Vagina (tissue), 2 donors: ENCODE results near the gene GRIK4. TPM values are rescaled to one million over a fixed set of nuclear protein-coding genes. Genes with fewer than 3 reads are reported as not detected.

Experiments
- DNase-seq, 2 donors: peaks; one replicate each; pipeline ENCODE4 v3.0.0-alpha.2; 2017; ENCODE audit errors: extremely low spot score in 2 of 2
- H3K27ac ChIP-seq: fragments of 200-600 bp; sonication (generic); one replicate; pipeline ENCODE4 v1.5.1; 2019
- H3K27me3 ChIP-seq: fragments of 200-600 bp; sonication (generic); one replicate; pipeline ENCODE4 v1.5.1; 2019
- H3K36me3 ChIP-seq, 2 donors: fragments of 200-600 bp; sonication (generic); one replicate each; pipeline ENCODE4 v1.5.1; 2017 to 2019
- H3K4me1 ChIP-seq: fragments of 200-600 bp; sonication (generic); one replicate; pipeline ENCODE4 v1.5.1; 2019
- H3K4me3 ChIP-seq, 2 donors: fragments of 200-600 bp; sonication (generic); 1 replicate in 1 of 2; 2 replicates in 1 of 2; pipeline ENCODE4 v1.5.1; 2016 to 2019
- H3K9me3 ChIP-seq: fragments of 200-600 bp; sonication (generic); one replicate; pipeline ENCODE4 v1.5.1; 2019
- POLR2A ChIP-seq, 2 donors: fragments of 450-650 bp; IDR thresholded peaks; one replicate each; pipeline ENCODE4 v1.6.1; 2017; ENCODE audit warnings: antibody characterized with exemption in 2 of 2, mild to moderate bottlenecking in 2 of 2, moderate library complexity in 2 of 2
- POLR2AphosphoS5 ChIP-seq, 2 donors: sonication (generic); formaldehyde crosslinking; IDR thresholded peaks; one replicate each; pipeline ENCODE4 v1.9.0; 2017; ENCODE audit warnings: antibody characterized with exemption in 2 of 2, mild to moderate bottlenecking in 2 of 2, low read depth in 1 of 2; ENCODE audit not compliant: insufficient read depth in 1 of 2
- intact Hi-C: fragments of 100-400 bp; cut with DNase I; formaldehyde crosslinking; loops from one replicate; pipeline ENCODE4 v1.15.1; 2023
- total RNA-seq: library from RNA; depleted of rRNA; stranded (reverse); fragments of >200 nt; gene quantifications from one replicate; pipeline ENCODE4 v1.2.3, GENCODE V29; 2016
- TF ChIP-seq, protein P1 (sequence below), 3 experiments: fragments of 450-650 bp in 2 of 3; fragments of 200-600 bp in 1 of 3; sonication (generic) in 1 of 3; IDR thresholded peaks; one replicate each; pipeline ENCODE4 v1.5.1; 2017 to 2019; ENCODE audit warnings: antibody characterized with exemption in 3 of 3, mild to moderate bottlenecking in 2 of 3, moderate library complexity in 2 of 3

The GRIK4 gene
- total RNA-seq, 1 donor from 2014 or later, result 0.25 TPM

DNA sequence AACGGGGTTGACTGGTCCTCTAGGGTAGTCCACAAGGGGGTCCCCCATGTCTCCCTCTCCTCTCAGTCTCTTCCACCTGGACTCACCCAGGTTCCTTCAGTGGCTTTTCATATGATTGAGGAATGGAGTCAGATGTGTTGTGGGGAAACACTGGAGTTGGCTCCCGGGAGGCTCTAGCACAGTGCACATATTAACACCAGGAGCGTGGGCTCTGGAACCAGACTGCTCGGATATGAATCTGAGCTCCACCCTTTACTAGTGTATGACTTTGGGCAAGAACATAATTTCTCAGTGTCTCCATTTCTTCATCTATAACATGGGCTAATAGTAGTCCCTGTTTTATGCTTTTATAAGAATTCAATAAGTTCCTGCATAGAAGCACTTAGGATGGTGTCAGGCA is 157.0 kb downstream of the GRIK4 start:
- no peaks in the 10 kb centered on the region for H3K27me3 ChIP-seq
- TF ChIP-seq, protein P1, sequence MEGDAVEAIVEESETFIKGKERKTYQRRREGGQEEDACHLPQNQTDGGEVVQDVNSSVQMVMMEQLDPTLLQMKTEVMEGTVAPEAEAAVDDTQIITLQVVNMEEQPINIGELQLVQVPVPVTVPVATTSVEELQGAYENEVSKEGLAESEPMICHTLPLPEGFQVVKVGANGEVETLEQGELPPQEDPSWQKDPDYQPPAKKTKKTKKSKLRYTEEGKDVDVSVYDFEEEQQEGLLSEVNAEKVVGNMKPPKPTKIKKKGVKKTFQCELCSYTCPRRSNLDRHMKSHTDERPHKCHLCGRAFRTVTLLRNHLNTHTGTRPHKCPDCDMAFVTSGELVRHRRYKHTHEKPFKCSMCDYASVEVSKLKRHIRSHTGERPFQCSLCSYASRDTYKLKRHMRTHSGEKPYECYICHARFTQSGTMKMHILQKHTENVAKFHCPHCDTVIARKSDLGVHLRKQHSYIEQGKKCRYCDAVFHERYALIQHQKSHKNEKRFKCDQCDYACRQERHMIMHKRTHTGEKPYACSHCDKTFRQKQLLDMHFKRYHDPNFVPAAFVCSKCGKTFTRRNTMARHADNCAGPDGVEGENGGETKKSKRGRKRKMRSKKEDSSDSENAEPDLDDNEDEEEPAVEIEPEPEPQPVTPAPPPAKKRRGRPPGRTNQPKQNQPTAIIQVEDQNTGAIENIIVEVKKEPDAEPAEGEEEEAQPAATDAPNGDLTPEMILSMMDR (IDR thresholded peaks at IDR 0.05), result no peak
- TF ChIP-seq POLR2A (IDR thresholded peaks at IDR 0.05) (no peak), POLR2AphosphoS5 (IDR thresholded peaks at IDR 0.05; ENCODE audit: insufficient read depth in 1 of 2, low read depth in 1 of 2) (no peak)
- no peaks in the 10 kb centered on the region for H3K36me3 ChIP-seq
- H3K4me1 ChIP-seq, result no peaks in the 10 kb centered on the region
- H3K9me3 ChIP-seq, result no peaks in the 10 kb centered on the region
- no peak overlapping the region for H3K4me3 ChIP-seq
- H3K27ac ChIP-seq, result no peak overlapping the region
- no peak for DNase-seq
- intact Hi-C loops, result no loop called here

DNA sequence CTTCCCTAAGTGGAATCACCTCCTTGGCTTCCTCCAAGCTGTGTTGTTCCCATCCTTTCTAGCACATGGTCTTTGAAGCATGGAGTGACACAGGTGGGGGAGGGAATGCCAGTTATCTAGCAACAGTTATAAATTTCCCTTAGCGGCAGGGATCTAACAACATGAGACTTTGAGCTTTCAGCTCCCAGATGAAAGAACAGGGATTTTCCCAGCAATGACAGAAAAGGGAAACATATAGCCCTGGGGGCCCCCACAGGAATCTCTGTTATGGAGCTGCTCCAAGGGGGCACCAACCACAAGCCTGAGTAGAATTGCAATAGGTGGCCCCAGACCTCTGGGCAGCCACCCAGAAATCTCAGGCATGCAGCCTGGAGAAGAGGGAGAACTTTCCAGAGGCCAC is 163.0 kb downstream of the GRIK4 start:
- Histone ChIP-seq H3K36me3 (no peaks in the 10 kb centered on the region), H3K4me1 (no peaks in the 10 kb centered on the region), H3K4me3 (no peak overlapping the region), H3K27ac (no peak overlapping the region), H3K27me3 (no peaks in the 10 kb centered on the region), H3K9me3 (no peaks in the 10 kb centered on the region)
- no peak for TF ChIP-seq POLR2A (IDR thresholded peaks at IDR 0.05)
- DNase-seq, result no peak
- intact Hi-C loops, result no loop called here

DNA sequence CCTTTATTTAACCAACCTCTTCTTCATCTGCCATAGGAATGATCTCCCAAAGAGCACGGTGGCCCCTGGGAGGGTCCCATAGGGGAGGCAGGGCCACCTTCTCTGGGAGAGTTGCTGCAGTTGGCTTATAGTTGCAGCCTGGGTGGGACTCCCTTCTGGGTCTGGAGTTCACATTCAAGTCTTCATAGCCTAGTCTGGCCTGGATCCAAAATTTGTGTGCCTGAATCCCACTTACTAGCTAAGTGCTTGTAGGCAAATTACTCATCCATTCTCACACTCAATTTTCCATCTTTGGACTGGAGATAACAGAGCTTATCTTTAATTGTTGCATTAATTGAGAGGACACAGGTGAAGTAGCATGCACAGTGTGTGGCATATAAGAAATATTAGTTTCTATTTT is 163.6 kb downstream of the GRIK4 start:
- no peak for DNase-seq
- Histone ChIP-seq H3K36me3 (no peaks in the 10 kb centered on the region), H3K4me1 (no peaks in the 10 kb centered on the region), H3K27me3 (no peaks in the 10 kb centered on the region), H3K27ac (no peak overlapping the region), H3K9me3 (no peaks in the 10 kb centered on the region), H3K4me3 (no peak overlapping the region)
- TF ChIP-seq POLR2A (IDR thresholded peaks at IDR 0.05) (no peak), POLR2AphosphoS5 (IDR thresholded peaks at IDR 0.05; ENCODE audit: insufficient read depth in 1 of 2, low read depth in 1 of 2) (no peak)
- TF ChIP-seq, protein P1 (IDR thresholded peaks at IDR 0.05), result no peak
- intact Hi-C loops, result no loop called here

DNA sequence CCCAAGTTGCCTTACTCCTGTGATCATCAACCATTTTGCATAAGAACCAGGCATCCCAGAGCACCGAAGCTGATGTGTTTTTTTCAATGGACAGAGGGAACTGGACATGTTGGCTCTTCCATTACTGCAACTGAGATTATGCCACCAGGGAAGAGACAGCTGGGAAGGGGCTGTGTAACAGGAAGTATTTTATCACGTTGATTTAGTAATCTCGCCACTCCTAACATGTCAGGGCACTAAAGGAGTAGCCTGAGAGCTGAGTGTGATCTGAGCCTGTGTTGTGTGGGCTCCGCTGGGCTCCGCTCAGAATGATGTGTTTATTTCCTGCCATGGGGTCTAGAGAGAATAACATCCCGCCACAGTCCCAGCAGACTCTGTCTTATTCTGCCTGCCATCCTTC is 165.4 kb downstream of the GRIK4 start:
- no peaks in the 10 kb centered on the region for H3K36me3 ChIP-seq
- no peaks in the 10 kb centered on the region for H3K27me3 ChIP-seq
- no peak overlapping the region for H3K4me3 ChIP-seq
- TF ChIP-seq POLR2A (IDR thresholded peaks at IDR 0.05) (no peak), POLR2AphosphoS5 (IDR thresholded peaks at IDR 0.05; ENCODE audit: insufficient read depth in 1 of 2, low read depth in 1 of 2) (no peak)
- TF ChIP-seq, protein P1 (IDR thresholded peaks at IDR 0.05), result no peak
- intact Hi-C loops, result no loop called here
- no peak for DNase-seq
- H3K9me3 ChIP-seq, result no peaks in the 10 kb centered on the region
- H3K4me1 ChIP-seq, result no peaks in the 10 kb centered on the region
- H3K27ac ChIP-seq, result no peak overlapping the region

DNA sequence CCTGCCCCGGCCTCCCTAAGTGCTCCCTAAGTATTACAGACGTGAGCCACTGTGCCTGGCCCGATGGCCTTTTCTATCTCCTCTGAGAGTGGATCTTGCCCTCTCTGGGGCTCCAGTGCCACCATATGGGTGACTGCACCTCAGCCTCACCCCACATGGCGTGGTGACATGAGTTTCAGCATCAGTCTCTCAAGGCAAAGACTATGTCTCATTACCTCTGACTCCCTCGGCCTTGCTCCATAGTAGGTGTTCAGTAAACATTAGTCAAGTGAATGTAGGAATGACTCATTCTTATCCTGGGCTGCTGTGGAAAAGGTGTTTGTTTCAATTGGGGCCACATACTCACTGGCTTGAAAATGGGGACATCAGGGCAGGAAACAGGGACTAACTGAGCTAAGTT is 168.8 kb downstream of the GRIK4 start:
- Histone ChIP-seq H3K27ac (no peak overlapping the region), H3K4me1 (no peaks in the 10 kb centered on the region), H3K9me3 (no peaks in the 10 kb centered on the region), H3K27me3 (no peaks in the 10 kb centered on the region), H3K36me3 (no peaks in the 10 kb centered on the region), H3K4me3 (no peak overlapping the region)
- intact Hi-C loops, result no loop called here
- no peak for TF ChIP-seq POLR2AphosphoS5 (IDR thresholded peaks at IDR 0.05; ENCODE audit: insufficient read depth in 1 of 2, low read depth in 1 of 2)
- DNase-seq, result no peak

DNA sequence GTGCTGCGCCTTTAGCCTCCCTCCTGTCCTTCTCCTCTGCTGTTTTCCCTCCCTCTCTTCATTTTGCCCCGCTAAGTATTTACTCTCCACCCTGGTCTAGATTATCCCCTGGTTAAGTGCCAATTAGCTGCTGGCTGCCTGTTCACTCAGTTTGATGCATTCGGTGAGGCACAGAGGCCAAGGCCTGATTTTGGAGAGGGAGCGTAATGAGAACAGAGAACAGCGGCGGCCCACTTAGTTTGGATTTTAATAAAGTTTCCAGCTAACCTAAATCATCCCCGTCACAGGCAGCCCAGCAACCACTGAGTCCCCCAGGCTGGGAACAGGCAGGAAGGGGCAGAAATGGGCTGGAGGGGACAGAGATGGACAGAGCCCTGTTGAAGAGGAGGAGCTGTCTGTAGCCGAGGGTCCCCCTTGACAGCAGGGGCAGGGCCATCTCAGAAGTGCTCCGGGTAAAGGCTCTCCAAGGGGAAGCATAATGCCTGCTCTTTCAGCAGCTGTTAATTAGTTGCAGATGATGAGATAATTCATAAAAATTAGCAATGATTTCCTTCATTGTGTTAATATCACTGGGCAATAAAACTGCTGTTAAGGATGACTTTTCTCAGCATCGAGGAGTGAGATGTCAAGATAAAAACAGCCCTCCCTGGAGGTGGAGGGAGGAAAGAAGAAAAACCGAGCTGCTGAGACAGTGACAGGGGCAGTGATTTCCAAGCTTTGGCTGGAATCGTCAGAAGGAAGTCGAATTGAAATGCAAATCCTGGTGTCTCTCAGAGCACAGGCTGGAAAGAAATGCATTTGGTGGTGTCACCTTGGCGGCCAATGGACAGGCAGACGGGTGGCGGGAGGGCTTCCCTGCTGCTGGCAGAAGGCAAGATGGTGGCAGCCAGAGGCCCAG is 170.1 kb downstream of the GRIK4 start:
- Histone ChIP-seq H3K4me3 (no peak overlapping the region), H3K9me3 (no peaks in the 10 kb centered on the region), H3K4me1 (no peaks in the 10 kb centered on the region), H3K27me3 (no peaks in the 10 kb centered on the region), H3K36me3 (no peaks in the 10 kb centered on the region), H3K27ac (no peak overlapping the region)
- TF ChIP-seq, protein P1 (IDR thresholded peaks at IDR 0.05), result no peak
- no peak for TF ChIP-seq POLR2AphosphoS5 (IDR thresholded peaks at IDR 0.05; ENCODE audit: insufficient read depth in 1 of 2, low read depth in 1 of 2)
- no peak for TF ChIP-seq POLR2A (IDR thresholded peaks at IDR 0.05)
- DNase-seq, result no peak
- intact Hi-C loops, result no loop called here
